Dedifferentiated amniotic fluid mesenchymal stem cell (primary cell): Measurements from ENCODE around the gene NABP2.

Experiments used
- DNase-seq: peaks from one replicate; pipeline ENCODE4 v3.0.0-alpha.2; 2016; ENCODE audit errors: extremely low spot score

The NABP2 gene

GRCh38 chr12:56278905-56279304, 54.8 kb downstream of the NABP2 start:
- no peak for DNase-seq
